CD4-positive, alpha-beta T cell treated with Interleukin-6 at 100 ng/mL for 8 hours (primary cell): ENCODE results near the gene CNN2.

Experiments
- DNase-seq: peaks from one replicate; pipeline ENCODE4 v3.0.0-alpha.2; 2020; ENCODE audit warnings: mixed read lengths, low spot score

Gene CNN2

GRCh38 chr19:1049106-1049505 lies 22.7 kb downstream of the CNN2 start:
- DNase-seq = no peak

- no peak for DNase-seq
Observed at GRCh38 chr19:1049800-1050199, 23.4 kb downstream of the CNN2 start.

- DNase-seq = no peak
Observed at GRCh38 chr19:1050989-1051788, 24.8 kb downstream of the CNN2 start.

- no peak for DNase-seq
Observed at GRCh38 chr19:1051791-1052190, 25.4 kb downstream of the CNN2 start.

GRCh38 chr19:1052349-1052975 lies 26.1 kb downstream of the CNN2 start:
- DNase-seq = peak; percentile 39

- DNase-seq = no peak
Observed at GRCh38 chr19:1053176-1054101, 27.0 kb downstream of the CNN2 start.

GRCh38 chr19:1054102-1055027 lies 28.0 kb downstream of the CNN2 start:
- DNase-seq = no peak

- no peak for DNase-seq
Observed at GRCh38 chr19:1055028-1055425, 28.6 kb downstream of the CNN2 start.

- no peak for DNase-seq
Observed at GRCh38 chr19:1055886-1056620, 29.6 kb downstream of the CNN2 start.

GRCh38 chr19:1057176-1057855 lies 30.9 kb downstream of the CNN2 start:
- peak; percentile 71 for DNase-seq

GRCh38 chr19:1058112-1058511 lies 31.7 kb downstream of the CNN2 start:
- DNase-seq = no peak

- no peak for DNase-seq
Observed at GRCh38 chr19:1060689-1061088, 34.3 kb downstream of the CNN2 start.

GRCh38 chr19:1061987-1062386 lies 35.6 kb downstream of the CNN2 start:
- DNase-seq = no peak

GRCh38 chr19:1062387-1063029 lies 36.1 kb downstream of the CNN2 start:
- no peak for DNase-seq

GRCh38 chr19:1063030-1063908 lies 36.9 kb downstream of the CNN2 start:
- DNase-seq = no peak

GRCh38 chr19:1063909-1064660 lies 37.7 kb downstream of the CNN2 start:
- DNase-seq = no peak

- DNase-seq = peak; percentile 70
Observed at GRCh38 chr19:1064661-1065605, 38.5 kb downstream of the CNN2 start.
